Measurements from ENCODE around the gene PIP.

GRCh38 chr7:143120691-143121405 is 11.0 kb upstream of the PIP start:
- no peak for TF ChIP-seq POLR2A (IDR thresholded peaks at IDR 0.05)
- no peak for TF ChIP-seq CTCF (IDR thresholded peaks at IDR 0.05)

All from esophagus squamous epithelium (tissue), 4 donors.